Left cardiac atrium (tissue), 4 donors: ENCODE measurements around the gene LENG1. TPM values are rescaled to one million over a fixed set of nuclear protein-coding genes. Genes with fewer than 3 reads are reported as not detected.
"Not testable (repeated sequence)": the region's sequence is repeated elsewhere in the genome, so short reads cannot be mapped to it uniquely, and the experiment has no call there.

Experiments
- ATAC-seq, 2 donors: fragments of 200-7000 bp; cut with Tn5 transposase; one replicate each; pipeline ENCODE4 v1.9.1; 2020; ENCODE audit warnings: mild to moderate bottlenecking in 2 of 2, moderate library complexity in 2 of 2
- DNase-seq: peaks from one replicate; pipeline ENCODE4 v3.0.0-alpha.2; 2020
- intact Hi-C, 2 donors: fragments of 100-400 bp; cut with DNase I; formaldehyde crosslinking; loops; one replicate each; pipeline versions ENCODE4 v1.14.1 to v1.15.1; 2022 to 2023
- total RNA-seq, 2 donors: library from RNA; stranded (reverse); fragmentation: NEBNext Ultra II Directional; extraction: Animal tissue kit (Norgen Biotek cat#: 25700); gene quantifications; one replicate each; pipeline ENCODE4 v1.2.1, GENCODE V29; 2021
- donor health status: DM: no; HTN: yes; CAD: no.
- donor health status: DM: no; HTN: yes; CAD: no; lungs with severe emphysema.
- donor health status: DM: yes; HTN: yes; CAD: no.
- donor health status: Dilated cardiomyopathy.

The LENG1 gene
- total RNA-seq, 2 donors from 2014 or later = 7.0 to 7.2 TPM

- intact Hi-C loops = no loop called here
- peak; percentile 39 to 56 for ATAC-seq
- DNase-seq = peak; percentile 91
Observed at GRCh38 chr19:54191011-54191810, 31.7 kb upstream of the LENG1 start, which contains the start of gene TSEN34. TSEN34 (plus strand) TSS chr19:54191308; CDS start chr19:54191365, 57 bp downstream.

- DNase-seq (peak; percentile 100), ATAC-seq (peak; percentile 73 to 79)
- intact Hi-C loops = no loop called here
Observed at GRCh38 chr19:54190503-54191010, 31.0 kb upstream of the LENG1 start.

DNA sequence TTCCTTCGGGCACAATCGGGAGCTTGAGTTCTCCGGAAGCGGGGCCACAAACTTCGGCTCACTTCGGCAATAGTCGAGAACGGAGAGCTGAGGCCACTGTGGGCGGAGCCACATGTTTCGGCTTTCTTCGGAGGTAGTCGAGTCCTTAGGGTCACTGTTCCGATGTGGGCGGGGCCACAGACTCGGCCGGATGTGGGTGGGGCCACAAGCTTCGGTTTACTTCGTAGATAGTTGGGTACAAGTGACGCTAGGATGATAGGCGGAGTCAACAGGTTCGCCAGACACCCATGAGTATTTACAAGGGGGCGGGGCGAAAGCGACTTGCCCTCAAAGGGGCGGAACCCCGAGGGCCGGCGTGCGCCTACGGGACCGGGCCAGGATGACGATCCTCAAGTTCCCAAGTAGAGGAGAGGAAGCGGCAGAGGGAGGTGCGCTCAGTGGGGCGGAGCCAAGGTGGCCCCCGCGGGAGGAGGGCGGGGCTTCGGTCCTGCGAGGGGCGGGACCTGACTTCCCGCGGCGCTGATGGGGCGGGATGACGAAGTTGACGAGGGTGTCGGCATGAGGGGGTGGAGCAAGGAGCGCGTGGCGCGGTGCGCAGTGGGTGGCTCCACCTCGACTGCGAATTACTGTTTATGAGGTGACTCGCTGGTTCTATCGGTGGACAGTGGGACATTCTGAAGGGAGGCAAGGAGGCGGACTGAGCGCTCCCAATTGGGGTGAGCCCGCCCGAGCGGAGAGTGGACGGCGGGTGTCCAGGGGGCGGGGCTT is 30.4 kb upstream of the LENG1 start:
- DNase-seq (peak; percentile 100), ATAC-seq (peak; percentile 75 to 84)
- intact Hi-C loops = no loop called here

DNA sequence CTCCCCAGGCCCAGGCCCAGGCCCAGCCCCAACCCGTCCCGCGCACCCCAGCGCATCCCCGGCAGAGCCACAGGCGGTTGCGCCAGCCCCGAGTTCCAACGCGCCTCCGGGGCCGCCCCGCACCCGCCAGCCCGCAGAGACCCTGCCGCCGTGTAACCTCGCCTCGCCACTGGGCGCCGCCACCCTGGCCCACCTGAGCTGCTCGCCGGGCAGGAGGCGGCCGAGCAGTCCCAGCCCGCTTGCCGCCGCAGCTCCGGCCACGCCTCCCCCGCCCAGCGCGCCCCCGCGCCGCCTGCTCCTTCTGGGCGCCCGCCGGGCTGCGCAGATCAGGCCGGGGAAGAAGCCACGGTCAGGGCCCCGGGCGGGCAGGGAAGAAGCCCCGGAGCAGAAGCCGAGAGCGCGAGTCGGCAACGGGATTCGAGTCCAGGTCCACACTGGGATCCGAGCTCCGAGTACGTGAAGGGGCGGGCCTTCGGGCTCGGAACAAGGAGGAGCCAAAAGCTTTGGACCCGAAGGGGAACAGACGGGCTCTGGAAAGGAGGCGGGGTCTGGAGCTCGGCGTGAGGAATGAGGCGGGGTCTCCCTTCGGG is 29.7 kb upstream of the LENG1 start, which contains the start of gene MBOAT7:
Gene MBOAT7 (minus strand): TSS at position 436 of the 590 bp plus-strand sequence. CDS start 1,072 bp downstream, outside the sequence.
- no peak for DNase-seq
- peak; percentile 58 to 62 for ATAC-seq
- intact Hi-C loops = no loop called here

GRCh38 chr19:54188215-54188871 is 28.8 kb upstream of the LENG1 start:
- intact Hi-C loops = no loop called here
- ATAC-seq = no peak
- DNase-seq = no peak

GRCh38 chr19:54186934-54187381 is 27.4 kb upstream of the LENG1 start:
- intact Hi-C loops = no loop called here
- ATAC-seq (no peak), DNase-seq (no peak)

DNA sequence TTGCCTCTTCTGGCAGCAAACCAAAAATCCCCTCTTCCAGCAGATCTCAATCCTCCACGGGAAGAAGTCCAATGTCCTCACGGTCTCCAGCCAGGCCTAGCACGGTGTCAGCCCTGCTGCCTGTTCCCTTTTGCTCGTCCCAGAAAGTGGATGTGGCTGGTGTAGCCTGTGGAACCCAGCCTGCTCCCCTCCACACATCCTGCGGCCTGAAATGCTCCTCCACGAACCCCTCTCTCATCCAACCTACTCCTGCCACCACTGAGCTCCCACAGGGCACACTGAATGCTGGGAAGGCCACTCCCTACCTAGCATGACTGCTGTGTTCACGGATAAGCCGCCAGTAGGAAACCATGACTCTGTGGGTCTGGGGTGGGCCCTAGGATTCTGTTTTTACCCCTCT is 26.8 kb upstream of the LENG1 start:
- intact Hi-C loops = no loop called here
- no peak for DNase-seq

DNA sequence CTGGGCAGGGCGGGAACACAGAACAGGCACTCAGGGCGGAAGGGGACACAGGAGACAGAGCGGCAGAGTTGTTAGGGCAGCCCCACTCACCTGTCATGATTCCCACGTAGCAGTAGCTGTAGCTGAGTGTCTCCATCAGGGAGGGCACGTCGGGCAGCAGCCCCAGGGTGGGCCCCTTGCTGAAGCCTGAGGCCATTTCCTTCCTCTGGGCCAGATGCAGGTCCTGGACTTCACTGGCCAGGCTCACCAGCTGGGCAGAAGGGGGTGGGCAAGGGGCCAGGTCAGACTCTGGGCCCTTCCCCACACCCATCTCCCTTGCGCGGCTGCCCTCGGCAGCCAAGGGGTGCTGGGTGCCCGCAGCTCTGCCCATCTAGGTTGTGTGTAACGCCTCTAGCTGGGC is 23.9 kb upstream of the LENG1 start:
- intact Hi-C loops = no loop called here
- no peak for ATAC-seq
- DNase-seq = no peak

More for the DNA sequence above, 26.8 kb upstream of the LENG1 start:
- no peak for ATAC-seq

- DNase-seq, ATAC-seq, intact Hi-C loops: not testable (repeated sequence)
Observed at GRCh38 chr19:54181894-54182293, 22.4 kb upstream of the LENG1 start.

DNA sequence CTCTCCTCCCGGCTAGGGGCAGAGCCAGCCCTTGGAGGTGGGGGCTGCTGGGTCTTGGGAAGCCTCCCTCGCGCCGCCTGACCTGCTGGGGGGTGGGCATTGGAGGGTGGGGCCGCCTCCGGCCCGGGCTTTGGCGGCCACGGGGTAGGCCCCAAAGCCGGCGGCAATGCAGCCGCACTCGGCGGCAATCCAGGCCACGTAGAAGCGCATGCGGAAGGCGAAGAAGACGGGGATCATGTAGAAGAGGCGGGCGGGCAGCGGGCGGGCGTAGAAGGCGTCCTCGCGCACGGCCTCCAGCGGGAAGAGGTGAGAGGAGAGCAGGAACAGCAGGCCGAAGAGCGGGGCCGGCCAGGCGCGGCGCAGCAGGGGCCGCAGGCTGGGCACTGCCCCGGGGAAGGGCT is 21.2 kb upstream of the LENG1 start:
- intact Hi-C loops = no loop called here
- ATAC-seq = no peak
- no peak for DNase-seq

GRCh38 chr19:54179921-54180461 is 20.5 kb upstream of the LENG1 start:
- intact Hi-C loops = no loop called here
- DNase-seq = no peak
- ATAC-seq = peak in 1 of 2 donors; percentile 14

DNA sequence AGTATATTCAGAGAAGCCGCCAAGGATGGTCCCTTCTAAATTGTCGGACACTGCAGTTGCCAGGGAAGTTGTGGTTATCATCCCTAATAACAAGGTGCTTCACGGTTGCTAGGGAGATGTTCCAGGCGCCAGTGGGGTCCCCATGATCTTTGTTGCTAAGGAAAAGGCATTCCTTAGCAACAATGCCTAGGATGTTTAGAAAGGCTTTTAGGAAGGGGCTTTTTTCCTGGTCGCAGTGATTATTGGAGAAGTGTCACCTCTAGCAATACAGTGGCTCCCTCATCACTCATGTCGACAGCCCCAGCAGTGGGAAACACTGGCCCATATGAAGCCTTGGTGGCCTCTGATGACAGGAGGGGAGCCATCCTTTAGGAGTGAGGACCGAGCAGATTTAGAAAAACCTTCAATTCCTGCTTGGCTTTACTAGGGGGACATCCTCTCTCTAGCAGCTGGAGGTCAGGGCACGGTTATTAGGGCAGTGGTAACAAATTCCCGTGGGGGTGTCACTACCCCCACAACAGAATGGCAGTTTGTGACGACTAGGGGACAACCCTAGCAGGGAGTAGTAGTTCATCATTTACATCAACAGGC is 19.8 kb upstream of the LENG1 start:
- DNase-seq (no peak), ATAC-seq (no peak)
- intact Hi-C loops = no loop called here

DNA sequence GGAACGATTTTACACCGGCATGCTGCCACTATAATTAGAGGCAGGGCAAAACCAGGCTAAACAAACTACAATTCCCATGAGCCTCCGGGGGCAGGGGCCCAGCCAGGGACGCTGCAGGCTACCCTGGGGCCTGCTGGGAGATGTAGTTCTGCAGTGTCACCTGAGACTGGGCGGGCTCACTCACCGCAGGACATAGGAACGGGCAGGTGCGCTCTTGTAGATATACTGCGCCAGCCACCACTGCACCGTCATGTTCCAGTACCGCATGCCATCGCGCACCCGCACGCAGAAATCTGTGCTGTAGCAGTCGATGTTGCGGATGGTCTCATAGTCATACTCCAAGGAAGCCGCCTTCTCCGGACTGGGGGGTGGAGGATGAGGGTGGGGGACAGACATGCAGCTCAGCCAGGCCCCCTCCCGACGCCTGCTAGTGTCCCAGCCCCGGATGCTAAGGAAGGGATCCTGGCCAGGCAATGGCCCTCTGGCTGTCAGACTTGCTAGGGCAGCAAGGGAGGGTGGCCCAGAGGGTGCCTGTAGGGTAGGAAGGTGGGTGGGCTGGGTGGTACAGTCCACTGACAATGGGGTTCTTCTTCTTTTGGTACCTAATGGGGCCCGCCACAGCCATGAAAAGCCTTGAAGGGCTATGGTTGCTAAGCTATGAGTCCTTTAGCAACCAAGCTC is 19.2 kb upstream of the LENG1 start:
- ATAC-seq (peak; percentile 74 to 81), DNase-seq (no peak)
- intact Hi-C loops = no loop called here

- intact Hi-C loops = no loop called here
- ATAC-seq = no peak
- no peak for DNase-seq
Observed at GRCh38 chr19:54173951-54174834, 14.7 kb upstream of the LENG1 start.

- DNase-seq (no peak), ATAC-seq (no peak)
- intact Hi-C loops = no loop called here
Observed at GRCh38 chr19:54173359-54173699, 13.8 kb upstream of the LENG1 start.

GRCh38 chr19:54172471-54173358 is 13.2 kb upstream of the LENG1 start, which contains the start of gene TMC4:
TMC4 (minus strand) TSS chr19:54173160; CDS start chr19:54173117, 43 bp downstream.
- peak; percentile 30 to 55 for ATAC-seq
- intact Hi-C loops = no loop called here
- DNase-seq = no peak
